CD4-positive, alpha-beta memory T cell (primary cell): Measurements from ENCODE around the gene ABCD1. TPM values are rescaled to one million over a fixed set of nuclear protein-coding genes. Genes with fewer than 3 reads are reported as not detected.
"Not testable (repeated sequence)": the region's sequence is repeated elsewhere in the genome, so short reads cannot be mapped to it uniquely, and the experiment has no call there.

Experiments used
- CTCF ChIA-PET: fragments of 350-600 bp; sonication (Branson Sonifier 250); formaldehyde crosslinking; loops from one replicate; lab custom pipeline; 2021; ENCODE audit warnings: inconsistent platforms; ENCODE audit not compliant: partially characterized antibody; lab: Charles Lee
- POLR2A ChIA-PET: fragments of 350-600 bp; sonication (Branson Sonifier 250); formaldehyde crosslinking; loops from one replicate; lab custom pipeline; 2021; ENCODE audit not compliant: partially characterized antibody; lab: Charles Lee
- DNase-seq, 5 donors: peaks; one replicate each; pipeline versions ENCODE4 v3.0.0 to v3.0.0-alpha.2; 2020 to 2022; ENCODE audit warnings: mixed read lengths in 1 of 5
- H3K27ac ChIP-seq: one replicate; pipeline ENCODE4 v1.7.0; 2013; ENCODE audit warnings: low read depth, low read length
- H3K27me3 ChIP-seq: 2 replicates; pipeline ENCODE4 v1.7.0; 2013; ENCODE audit warnings: mild to moderate bottlenecking, low read length, moderate library complexity; ENCODE audit not compliant: insufficient read depth
- H3K36me3 ChIP-seq: 2 replicates; pipeline ENCODE4 v1.7.0; 2013; ENCODE audit warnings: mild to moderate bottlenecking, low read length, moderate library complexity; ENCODE audit not compliant: insufficient read depth
- H3K4me1 ChIP-seq: 2 replicates; pipeline ENCODE4 v1.7.0; 2013; ENCODE audit warnings: mild to moderate bottlenecking, low read length, moderate library complexity; ENCODE audit not compliant: insufficient read depth
- H3K4me3 ChIP-seq, 2 donors: one replicate each; pipeline ENCODE4 v1.7.0; 2013; ENCODE audit warnings: low read length in 2 of 2, mild to moderate bottlenecking in 1 of 2
- H3K9me3 ChIP-seq, 2 donors: one replicate each; pipeline ENCODE4 v1.7.0; 2013; ENCODE audit warnings: low read length in 2 of 2, control low read depth in 1 of 2; ENCODE audit not compliant: control insufficient read depth in 1 of 2
- H3K27ac Mint-ChIP-seq, 7 donors: one replicate each; pipeline ENCODE4 v1.8.0; 2020 to 2021; ENCODE audit warnings: mixed read lengths in 7 of 7, mild to moderate bottlenecking in 6 of 7, inconsistent platforms in 3 of 7, moderate library complexity in 3 of 7
- H3K27me3 Mint-ChIP-seq, 2 donors: one replicate each; pipeline ENCODE4 v1.8.0; 2020 to 2021; ENCODE audit warnings: mixed read lengths in 2 of 2
- H3K36me3 Mint-ChIP-seq, 2 donors: one replicate each; pipeline ENCODE4 v1.8.0; 2020 to 2021; ENCODE audit warnings: mixed read lengths in 2 of 2, inconsistent platforms in 1 of 2, mild to moderate bottlenecking in 1 of 2
- H3K4me1 Mint-ChIP-seq, 4 donors: one replicate each; pipeline ENCODE4 v1.8.0; 2020 to 2021; ENCODE audit warnings: mixed read lengths in 4 of 4, mild to moderate bottlenecking in 1 of 4
- H3K4me3 Mint-ChIP-seq, 8 donors: one replicate each; pipeline ENCODE4 v1.8.0; 2020 to 2021; ENCODE audit warnings: mixed read lengths in 8 of 8, mild to moderate bottlenecking in 7 of 8, moderate library complexity in 6 of 8, inconsistent platforms in 3 of 8
- H3K9me3 Mint-ChIP-seq, 8 donors: one replicate each; pipeline ENCODE4 v1.8.0; 2020 to 2021; ENCODE audit warnings: mixed read lengths in 8 of 8, mild to moderate bottlenecking in 5 of 8, inconsistent platforms in 3 of 8, moderate library complexity in 1 of 8
- intact Hi-C: fragments of 100-400 bp; cut with micrococcal nuclease; formaldehyde crosslinking; loops from one replicate; pipeline ENCODE4 v1.15.1; 2023
- polyA plus RNA-seq, 2 donors: library from polyadenylated mRNA; unstranded; fragments of 300-500 nt; fragmentation: Illumina TruSeq; gene quantifications; one replicate each; pipeline ENCODE4 v1.2.3, GENCODE V29; 2021
- total RNA-seq, 2 experiments: library from RNA; stranded (reverse); gene quantifications; one replicate each; pipeline ENCODE4 v1.2.3, GENCODE V29; 2021

ABCD1 gene
- total and polyA plus RNA-seq, 4 experiments from 2014 or later: 1.7 to 6.8 (median 4.9) TPM

DNA sequence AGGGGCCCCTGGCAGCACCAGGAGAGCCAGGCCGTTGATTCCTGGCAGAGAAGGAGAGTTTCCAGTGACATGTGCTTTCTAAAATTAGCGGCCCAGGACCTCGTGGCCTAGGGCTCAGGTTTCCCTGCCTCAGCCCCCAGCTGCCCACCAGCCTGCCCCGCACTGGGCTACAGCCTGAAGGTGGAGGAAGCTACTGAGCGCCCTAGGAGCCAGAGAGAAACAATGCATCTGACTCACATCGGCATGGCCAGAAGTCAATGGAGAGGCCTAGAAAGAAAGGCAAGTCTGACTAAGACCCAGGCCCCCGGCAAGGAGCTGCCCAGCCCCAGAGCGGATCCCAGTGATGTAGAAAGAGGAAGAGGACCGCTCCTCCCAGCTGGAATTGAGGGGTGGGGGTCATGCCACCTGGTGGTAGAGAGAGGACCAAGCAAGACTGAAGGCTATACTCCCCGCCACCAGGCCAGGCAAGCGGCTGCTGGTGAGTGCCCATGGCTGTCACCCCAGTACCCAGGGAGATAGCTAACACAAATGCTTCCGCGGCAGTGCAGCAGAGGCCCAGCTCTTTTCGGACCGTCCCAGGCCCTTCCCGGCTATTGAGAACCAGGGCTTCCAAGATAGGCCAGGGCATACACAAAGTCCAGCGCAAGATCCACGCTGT is 19.1 kb upstream of the ABCD1 start:
- H3K4me1 ChIP-seq, H3K27me3 ChIP-seq, POLR2A ChIA-PET, intact Hi-C loops, CTCF ChIA-PET, H3K9me3 Mint-ChIP-seq, H3K27me3 Mint-ChIP-seq, H3K27ac ChIP-seq, H3K9me3 ChIP-seq, H3K4me3 ChIP-seq, DNase-seq, H3K4me3 Mint-ChIP-seq, H3K27ac Mint-ChIP-seq, H3K4me1 Mint-ChIP-seq, H3K36me3 ChIP-seq: not testable (repeated sequence)
- H3K36me3 Mint-ChIP-seq: peaks cover 4 to 15% of the 10 kb centered on the region in 2 donors

DNA sequence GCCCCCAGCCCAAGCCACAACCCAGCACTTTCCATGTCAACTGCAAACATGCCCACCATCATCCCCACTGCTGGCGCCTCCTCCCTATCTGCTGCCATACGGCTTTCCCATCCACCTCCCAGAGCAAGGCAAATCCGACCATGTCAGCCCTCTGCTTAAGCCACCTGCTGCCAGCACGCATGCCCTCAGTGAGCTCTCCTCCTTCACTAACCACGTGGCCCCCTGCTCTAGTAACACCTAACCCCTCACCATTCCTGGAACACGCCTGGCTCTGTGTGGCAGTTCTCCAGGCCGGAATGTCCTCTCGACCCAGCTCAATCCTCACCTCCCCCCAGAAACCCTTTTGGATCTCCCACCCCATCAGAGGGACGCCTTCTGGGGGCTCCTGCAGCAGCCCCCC is 17.9 kb upstream of the ABCD1 start:
- Mint-ChIP-seq H3K9me3 (no peaks in the 10 kb centered on the region), H3K4me1 (peaks cover 2 to 8% (median 7%) of the 10 kb centered on the region in 4 donors), H3K4me3 (no peak overlapping the region), H3K27me3 (no peaks in the 10 kb centered on the region), H3K27ac (peak overlapping the region in 2 of 7 donors; percentile 22 to 36), H3K36me3 (peaks cover 4 to 21% of the 10 kb centered on the region in 2 donors)
- POLR2A ChIA-PET: no interaction called here
- intact Hi-C loops: no loop called here
- CTCF ChIA-PET: no interaction called here
- no peaks in the 10 kb centered on the region for H3K27me3 ChIP-seq
- no peaks in the 10 kb centered on the region for H3K9me3 ChIP-seq
- peaks cover 5% of the 10 kb centered on the region for H3K4me1 ChIP-seq
- no peak overlapping the region for H3K4me3 ChIP-seq
- H3K36me3 ChIP-seq: peaks cover 4% of the 10 kb centered on the region
- no peak overlapping the region for H3K27ac ChIP-seq
- DNase-seq: no peak

DNA sequence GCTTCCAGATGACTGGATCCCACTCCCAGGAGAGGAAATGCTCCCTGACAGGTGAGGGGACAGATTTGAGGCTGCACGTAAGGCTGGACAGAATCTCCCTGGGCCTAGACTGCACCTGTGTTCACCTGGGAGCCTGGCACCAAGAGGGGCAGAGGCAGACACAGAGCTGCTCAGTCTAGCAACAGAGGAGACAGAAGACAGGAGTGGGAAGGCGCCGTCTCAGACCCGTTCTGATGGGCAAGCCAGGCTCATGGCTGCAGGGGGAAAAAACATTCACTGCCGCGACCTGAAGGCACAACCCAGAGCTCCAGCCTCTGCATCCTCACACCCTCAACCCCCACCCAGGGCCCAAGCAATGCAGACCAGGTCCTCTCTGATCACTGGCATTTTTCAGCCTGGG is 17.2 kb upstream of the ABCD1 start:
- no peaks in the 10 kb centered on the region for H3K9me3 Mint-ChIP-seq
- H3K4me3 Mint-ChIP-seq: no peak overlapping the region
- H3K9me3 ChIP-seq: no peaks in the 10 kb centered on the region
- H3K4me1 ChIP-seq: peaks cover 5% of the 10 kb centered on the region
- intact Hi-C loops: no loop called here
- H3K36me3 ChIP-seq: no peaks in the 10 kb centered on the region
- ChIA-PET POLR2A (no interaction called here), CTCF (interaction anchor here (1.7 kb wide), 1 partner anchor 21 kb away, joined by 5 read pairs; no protein-coding TSS in a partner anchor)
- no peak overlapping the region for H3K27ac ChIP-seq
- H3K27me3 ChIP-seq: no peaks in the 10 kb centered on the region
- peaks cover 2 to 8% (median 7%) of the 10 kb centered on the region in 4 donors for H3K4me1 Mint-ChIP-seq
- H3K27ac Mint-ChIP-seq: no peak overlapping the region
- H3K27me3 Mint-ChIP-seq: no peaks in the 10 kb centered on the region
- no peak overlapping the region for H3K4me3 ChIP-seq
- no peak for DNase-seq
- peaks cover 4 to 21% of the 10 kb centered on the region in 2 donors for H3K36me3 Mint-ChIP-seq

DNA sequence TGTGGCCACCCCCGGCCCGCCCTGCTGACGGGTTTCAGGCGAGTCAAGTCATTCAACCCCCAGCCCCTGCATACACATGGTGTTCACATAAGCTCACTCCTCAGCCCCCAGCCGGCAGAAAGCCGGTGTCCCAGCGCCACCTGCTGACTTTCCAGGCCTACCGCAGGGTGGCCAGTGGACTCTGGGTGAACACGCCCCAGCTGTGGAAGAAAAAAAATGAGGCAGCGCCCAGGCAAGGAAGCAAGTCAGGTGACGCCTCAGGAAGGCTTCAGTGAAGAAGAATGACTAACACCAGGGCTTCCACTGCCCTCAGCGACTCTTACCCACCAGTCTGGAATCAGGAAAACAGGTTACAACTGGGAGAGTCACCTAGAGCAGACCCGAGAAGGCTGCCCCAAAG is 16.2 kb upstream of the ABCD1 start:
- H3K36me3 Mint-ChIP-seq: peaks cover 7 to 24% of the 10 kb centered on the region in 2 donors
- no peak overlapping the region for H3K4me3 Mint-ChIP-seq

DNA sequence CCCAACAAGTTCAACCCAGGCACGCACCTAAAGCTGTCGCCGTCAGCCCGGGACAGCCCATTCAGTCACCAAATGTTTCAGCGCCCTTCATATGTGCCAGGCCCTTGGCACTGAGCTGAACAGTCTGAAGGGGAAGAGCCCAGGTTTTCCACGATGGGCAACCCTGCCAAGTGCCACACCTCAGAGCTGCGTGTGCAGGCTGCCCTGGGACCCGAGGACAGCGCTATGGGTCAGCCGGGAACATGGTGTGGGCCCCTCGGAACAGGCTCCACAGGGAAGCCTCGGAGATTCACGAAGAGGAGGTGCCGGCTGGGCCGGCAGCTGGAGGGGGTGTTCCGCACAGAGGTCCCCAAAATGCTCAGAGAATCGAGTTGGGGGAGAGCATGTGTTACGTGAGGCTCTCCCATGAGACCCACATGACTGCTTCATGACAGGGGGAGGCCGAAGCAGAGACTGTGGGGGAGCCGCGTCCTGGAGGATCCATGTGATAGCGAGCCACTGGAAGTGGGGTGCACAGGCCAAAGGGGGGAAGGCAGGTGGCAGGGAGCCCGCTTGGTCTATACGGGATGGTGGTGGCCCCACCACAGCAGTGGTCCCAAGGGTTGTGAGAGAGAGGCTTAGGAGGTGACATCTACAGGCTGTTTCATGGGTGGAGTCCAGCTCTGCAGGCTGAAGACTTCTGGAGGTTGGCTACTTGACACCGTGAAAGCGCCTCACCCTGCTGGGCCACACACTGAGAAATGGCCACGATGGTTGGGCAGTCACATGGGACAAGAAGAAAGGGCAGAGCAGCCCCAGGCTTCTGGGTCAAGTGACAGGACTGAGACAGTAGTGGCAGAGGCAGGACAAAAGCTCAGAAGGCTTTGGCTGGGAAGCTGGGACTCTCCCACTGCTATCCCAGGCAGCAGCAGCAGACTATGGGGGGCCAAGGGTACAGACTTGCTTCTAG is 14.7 kb upstream of the ABCD1 start:
- H3K4me3 ChIP-seq: no peak overlapping the region
- H3K27me3 ChIP-seq: no peaks in the 10 kb centered on the region
- ChIA-PET POLR2A (no interaction called here), CTCF (no interaction called here)
- no peaks in the 10 kb centered on the region for H3K9me3 ChIP-seq
- peaks cover 10% of the 10 kb centered on the region for H3K36me3 ChIP-seq
- no peak overlapping the region for H3K4me3 Mint-ChIP-seq
- DNase-seq: no peak
- no peak overlapping the region for H3K27ac ChIP-seq
- intact Hi-C loops: no loop called here
- no peaks in the 10 kb centered on the region for H3K27me3 Mint-ChIP-seq
- H3K36me3 Mint-ChIP-seq: peaks cover 16 to 23% of the 10 kb centered on the region in 2 donors
- H3K27ac Mint-ChIP-seq: peak overlapping the region in 1 of 7 donors; percentile 17
- H3K9me3 Mint-ChIP-seq: no peaks in the 10 kb centered on the region
- H3K4me1 ChIP-seq: peaks cover 5% of the 10 kb centered on the region
- peaks cover 6 to 12% (median 7%) of the 10 kb centered on the region in 4 donors for H3K4me1 Mint-ChIP-seq

More for the DNA sequence above, 16.2 kb upstream of the ABCD1 start:
- H3K9me3 ChIP-seq: no peaks in the 10 kb centered on the region
- no peaks in the 10 kb centered on the region for H3K27me3 ChIP-seq
- H3K36me3 ChIP-seq: no peaks in the 10 kb centered on the region
- intact Hi-C loops: no loop called here
- Mint-ChIP-seq H3K4me1 (peaks cover 2 to 9% (median 7%) of the 10 kb centered on the region in 4 donors), H3K27ac (peak overlapping the region in 2 of 7 donors; percentile 10 to 13), H3K27me3 (no peaks in the 10 kb centered on the region), H3K9me3 (no peaks in the 10 kb centered on the region)
- POLR2A ChIA-PET: no interaction called here
- H3K4me1 ChIP-seq: peaks cover 5% of the 10 kb centered on the region
- H3K4me3 ChIP-seq: no peak overlapping the region
- CTCF ChIA-PET: interaction anchor here (1.4 to 1.7 kb wide), 2 partner anchors 8 to 22 kb away, joined by 3 to 5 read pairs; no protein-coding TSS in a partner anchor
- H3K27ac ChIP-seq: no peak overlapping the region
- peak in 4 of 5 donors; percentile 29 to 56 (median 34) for DNase-seq

DNA sequence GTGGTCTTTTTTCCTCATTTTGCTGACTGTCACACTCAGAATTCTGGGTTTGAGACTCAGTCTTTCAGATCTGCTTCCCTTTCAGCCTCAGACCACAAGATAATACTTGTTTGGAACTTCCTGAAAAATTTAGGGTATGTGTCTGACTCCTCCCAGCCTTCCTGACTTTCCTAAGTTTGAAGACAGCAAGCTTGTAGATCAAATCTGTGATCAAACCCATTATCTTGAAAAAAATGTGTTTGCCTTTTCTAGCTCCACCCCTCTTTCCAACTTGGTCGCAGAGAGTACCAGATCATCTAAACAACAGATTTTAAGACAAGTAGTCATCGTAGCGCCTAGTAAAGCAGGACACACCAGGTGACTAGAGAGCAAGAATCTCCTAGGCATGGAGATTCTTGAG is 10.4 kb upstream of the ABCD1 start:
- Histone ChIP-seq H3K9me3 (no peaks in the 10 kb centered on the region), H3K4me3 (no peak overlapping the region), H3K36me3 (peaks cover 24% of the 10 kb centered on the region), H3K27ac (no peak overlapping the region), H3K27me3 (no peaks in the 10 kb centered on the region), H3K4me1 (no peaks in the 10 kb centered on the region)
- peaks cover 18 to 39% of the 10 kb centered on the region in 2 donors for H3K36me3 Mint-ChIP-seq
- H3K9me3 Mint-ChIP-seq: no peaks in the 10 kb centered on the region
- DNase-seq: no peak
- H3K27ac Mint-ChIP-seq: peak overlapping the region in 1 of 7 donors; percentile 3
- H3K27me3 Mint-ChIP-seq: no peaks in the 10 kb centered on the region
- ChIA-PET POLR2A (interaction anchor here (1.1 kb wide), 1 partner anchor 9 kb away, joined by 3 read pairs; no protein-coding TSS in a partner anchor), CTCF (interaction anchor here (0.7 to 0.9 kb wide), 2 partner anchors 47 to 123 kb away, joined by 3 to 5 read pairs; no protein-coding TSS in a partner anchor)
- peaks cover 5 to 14% (median 9%) of the 10 kb centered on the region in 4 donors for H3K4me1 Mint-ChIP-seq
- no peak overlapping the region for H3K4me3 Mint-ChIP-seq
- intact Hi-C loops: no loop called here

DNA sequence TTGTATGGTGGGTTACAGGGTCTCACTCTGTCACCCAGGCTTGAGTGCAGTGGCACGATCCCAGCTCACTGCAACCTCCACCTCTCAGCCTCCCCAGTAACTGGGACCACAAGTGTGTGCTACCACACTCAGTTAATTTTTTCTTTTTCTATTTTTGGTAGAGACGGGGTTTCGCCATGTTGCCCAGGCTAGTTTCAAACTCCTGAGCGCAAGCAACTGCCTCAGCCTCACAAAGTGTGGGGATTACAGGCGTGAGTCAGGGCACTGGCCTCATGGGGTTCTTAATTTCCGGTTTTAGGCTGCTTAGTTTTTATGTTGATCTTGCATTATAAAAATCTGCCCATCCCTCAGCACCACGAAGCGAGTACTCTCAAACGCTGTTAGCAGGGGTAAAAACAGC is 7.2 kb upstream of the ABCD1 start:
- intact Hi-C loops: no loop called here
- Mint-ChIP-seq H3K36me3 (peaks cover 25 to 41% of the 10 kb centered on the region in 2 donors), H3K4me1 (peaks cover 12 to 28% (median 14%) of the 10 kb centered on the region in 4 donors), H3K4me3 (no peak overlapping the region), H3K9me3 (no peaks in the 10 kb centered on the region), H3K27ac (no peak overlapping the region), H3K27me3 (no peaks in the 10 kb centered on the region)
- CTCF ChIA-PET: no interaction called here
- H3K36me3 ChIP-seq: peaks cover 38% of the 10 kb centered on the region
- H3K27ac ChIP-seq: no peak overlapping the region
- DNase-seq: no peak
- POLR2A ChIA-PET: no interaction called here
- H3K27me3 ChIP-seq: no peaks in the 10 kb centered on the region
- H3K4me1 ChIP-seq: peaks cover 8% of the 10 kb centered on the region
- no peak overlapping the region for H3K4me3 ChIP-seq
- no peaks in the 10 kb centered on the region for H3K9me3 ChIP-seq
